SH-SY5Y (cell line): Measurements from ENCODE around the gene KIF26B.

Experiments
- GATA2 ChIP-seq: IDR thresholded peaks from 2 replicates; pipeline ENCODE4 v1.6.1; 2011; ENCODE audit warnings: mild to moderate bottlenecking, low read depth, low read length
- GATA3 ChIP-seq: IDR thresholded peaks from 2 replicates; pipeline ENCODE4 v1.6.1; 2011; ENCODE audit warnings: low read depth, mild to moderate bottlenecking, low read length, moderate library complexity

Gene KIF26B

GRCh38 chr1:245154429-245155271, at the start of gene KIF26B:
KIF26B (plus strand) TSS chr1:245154985; CDS start chr1:245155425, 440 bp downstream.
- TF ChIP-seq GATA3 (no peak), GATA2 (no peak)

- TF ChIP-seq GATA2 = no peak
- TF ChIP-seq GATA3 = no peak
These were observed 49.7 kb upstream of the KIF26B start for GRCh38 chr1:245105042-245105441.

- TF ChIP-seq GATA2 (no peak), GATA3 (no peak)
These were observed 48.9 kb upstream of the KIF26B start for GRCh38 chr1:245105815-245106410.

GRCh38 chr1:245107776-245108114, 47.0 kb upstream of the KIF26B start:
- TF ChIP-seq GATA3 (no peak), GATA2 (no peak)

- no peak for TF ChIP-seq GATA2
- no peak for TF ChIP-seq GATA3
These were observed 46.5 kb upstream of the KIF26B start for GRCh38 chr1:245108246-245108645.

GRCh38 chr1:245108909-245109308, 45.9 kb upstream of the KIF26B start:
- no peak for TF ChIP-seq GATA2
- TF ChIP-seq GATA3 = no peak

- no peak for TF ChIP-seq GATA3
- TF ChIP-seq GATA2 = no peak
These were observed 44.4 kb upstream of the KIF26B start for GRCh38 chr1:245110406-245110805.

- no peak for TF ChIP-seq GATA3
- no peak for TF ChIP-seq GATA2
These were observed 43.7 kb upstream of the KIF26B start for GRCh38 chr1:245111073-245111472.

- TF ChIP-seq GATA2 (no peak), GATA3 (no peak)
These were observed 41.1 kb upstream of the KIF26B start for GRCh38 chr1:245113649-245114048.

GRCh38 chr1:245116131-245116530, 38.7 kb upstream of the KIF26B start:
- TF ChIP-seq GATA2 = no peak
- TF ChIP-seq GATA3 = no peak

GRCh38 chr1:245116751-245117150, 38.0 kb upstream of the KIF26B start:
- TF ChIP-seq GATA3 = no peak
- no peak for TF ChIP-seq GATA2

- TF ChIP-seq GATA2 (no peak), GATA3 (no peak)
These were observed 36.7 kb upstream of the KIF26B start for GRCh38 chr1:245118066-245118465.

- TF ChIP-seq GATA2 = no peak
- no peak for TF ChIP-seq GATA3
These were observed 36.0 kb upstream of the KIF26B start for GRCh38 chr1:245118806-245119205.

GRCh38 chr1:245121523-245121922, 33.3 kb upstream of the KIF26B start:
- TF ChIP-seq GATA3 (no peak), GATA2 (no peak)

GRCh38 chr1:245124241-245124640, 30.5 kb upstream of the KIF26B start:
- no peak for TF ChIP-seq GATA2
- no peak for TF ChIP-seq GATA3
